GM21723 (cell line): ENCODE measurements around the gene ARL16.
"Not testable (repeated sequence)": the region's sequence is repeated elsewhere in the genome, so short reads cannot be mapped to it uniquely, and the experiment has no call there.

Experiments used
- ATAC-seq: cut with Tn5 transposase; IDR thresholded peaks from one replicate; pipeline ENCODE4 v1.9.1; 2021; ENCODE audit warnings: mild to moderate bottlenecking, moderate library complexity; ENCODE audit not compliant: unreplicated experiment

Gene ARL16

GRCh38 chr17:81696218-81696941 is 12.8 kb upstream of the ARL16 start:
- no peak for ATAC-seq

DNA sequence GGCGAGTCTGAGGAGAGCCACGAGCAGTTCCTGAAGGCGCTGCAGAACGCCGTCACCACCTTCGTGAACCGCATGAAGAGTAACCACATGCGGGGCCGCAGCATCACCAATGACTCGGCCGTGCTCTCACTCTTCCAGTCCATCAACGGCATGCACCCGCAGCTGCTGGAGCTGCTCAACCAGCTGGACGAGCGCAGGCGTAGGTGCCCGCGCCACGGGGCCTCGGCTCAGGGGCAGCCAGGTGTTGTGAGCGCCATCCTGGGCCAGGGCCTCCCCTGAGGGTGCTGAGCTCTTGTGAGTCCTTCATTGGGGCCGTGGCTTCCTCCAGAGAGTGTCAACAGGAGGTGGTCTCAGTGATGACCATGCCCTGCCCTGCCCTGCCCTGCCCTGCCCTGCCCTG is 12.2 kb upstream of the ARL16 start:
- ATAC-seq = no peak

DNA sequence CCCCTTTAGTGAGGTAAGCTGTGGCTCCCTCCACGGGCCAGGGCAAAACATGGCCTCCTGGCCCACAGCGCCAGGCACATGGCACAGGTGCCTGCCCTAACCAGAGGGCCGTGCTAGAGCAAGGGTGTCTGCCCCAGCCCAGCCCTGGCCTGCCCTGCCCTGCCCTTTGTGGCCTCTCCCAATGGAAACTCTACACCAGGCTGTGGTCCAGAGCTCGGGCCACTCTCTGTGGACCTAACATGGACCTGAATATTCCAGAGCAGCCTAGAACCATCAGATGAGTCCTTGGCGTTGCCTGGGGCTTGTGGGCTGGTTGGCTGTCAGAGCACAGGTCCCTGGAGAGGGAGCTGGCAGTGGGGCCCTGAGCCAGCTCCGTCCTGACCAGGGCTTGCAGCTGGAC is 11.6 kb upstream of the ARL16 start:
- no peak for ATAC-seq

- no peak for ATAC-seq
These were observed 11.2 kb upstream of the ARL16 start for GRCh38 chr17:81694810-81695209.

GRCh38 chr17:81693509-81694210 is 10.1 kb upstream of the ARL16 start:
- ATAC-seq = no peak

GRCh38 chr17:81691608-81692007 is 8.0 kb upstream of the ARL16 start:
- no peak for ATAC-seq

DNA sequence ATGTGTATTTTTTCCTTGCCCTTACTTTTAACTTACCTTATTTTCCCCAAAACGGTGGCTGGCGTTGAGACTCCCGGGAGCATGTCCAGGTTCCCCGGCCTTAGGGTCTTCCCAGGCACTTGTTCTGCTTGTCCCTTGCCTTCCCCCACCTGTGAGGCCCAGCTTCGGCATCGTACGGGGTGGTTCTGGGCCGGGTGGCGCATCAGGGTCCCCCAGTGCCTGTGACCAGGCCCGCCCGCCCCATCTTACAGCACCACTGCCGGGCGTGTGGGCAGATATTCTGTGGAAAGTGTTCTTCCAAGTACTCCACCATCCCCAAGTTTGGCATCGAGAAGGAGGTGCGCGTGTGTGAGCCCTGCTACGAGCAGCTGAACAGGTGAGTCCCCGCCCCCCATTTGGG is 7.6 kb upstream of the ARL16 start:
- ATAC-seq = no peak

DNA sequence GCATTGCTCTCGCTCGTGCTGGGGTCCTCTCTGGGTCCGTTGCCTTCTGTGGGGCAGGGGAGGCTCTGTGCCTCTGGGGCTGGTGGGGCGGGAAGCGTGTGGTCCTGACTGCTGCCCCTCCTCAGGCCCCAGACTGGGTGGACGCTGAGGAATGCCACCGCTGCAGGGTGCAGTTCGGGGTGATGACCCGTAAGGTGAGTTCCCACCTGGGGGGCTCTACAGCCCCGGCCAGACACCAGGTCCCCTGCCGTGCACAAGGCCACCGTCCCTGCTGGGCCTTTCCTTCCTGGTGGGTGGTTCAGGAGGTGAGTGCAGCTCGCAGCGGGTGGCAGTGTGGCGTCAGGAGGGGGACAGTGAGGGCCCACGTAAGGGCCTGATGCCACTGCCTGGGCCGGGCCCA is 7.0 kb upstream of the ARL16 start:
- ATAC-seq = no peak

GRCh38 chr17:81690066-81690465 is 6.5 kb upstream of the ARL16 start:
- ATAC-seq = no peak

GRCh38 chr17:81688616-81689015 is 5.0 kb upstream of the ARL16 start:
- no peak for ATAC-seq

DNA sequence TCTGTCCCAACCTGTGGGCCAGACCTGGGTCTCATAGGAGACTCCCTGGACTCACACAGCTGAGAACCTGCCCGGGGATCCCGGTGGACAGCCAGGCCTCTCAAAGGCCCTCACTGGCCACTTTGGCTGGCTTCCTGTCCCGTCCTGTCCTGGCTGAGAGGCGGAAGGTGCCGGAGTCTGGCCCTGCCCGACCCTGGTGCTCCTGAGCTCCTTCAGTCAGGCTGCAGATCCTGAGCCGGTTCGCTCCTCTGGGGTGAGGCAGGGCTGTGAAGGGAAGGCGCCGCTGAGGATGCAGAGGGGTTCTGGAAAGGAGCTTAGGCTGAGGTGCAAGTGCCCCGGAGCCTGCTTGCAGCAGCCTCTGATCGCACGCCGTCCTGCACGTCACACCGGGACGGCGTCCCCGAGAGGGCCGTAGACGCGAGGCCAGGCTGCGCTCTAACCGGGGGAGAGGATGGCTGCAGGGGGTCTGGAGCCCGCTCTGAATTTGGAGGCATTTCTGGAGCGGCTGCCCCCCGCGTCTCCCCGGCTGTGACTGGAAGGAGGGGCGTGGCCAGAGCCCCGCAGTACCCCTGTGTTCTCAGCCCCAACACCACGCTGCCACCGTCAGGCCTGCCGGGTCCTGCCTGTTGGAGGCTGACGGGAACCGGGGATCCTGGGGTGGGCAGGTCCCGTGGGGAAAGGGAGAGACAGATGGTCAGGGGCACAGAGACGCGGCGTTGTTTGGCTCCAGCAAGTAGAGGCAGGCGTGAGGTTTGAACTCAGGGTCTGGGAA is 4.4 kb upstream of the ARL16 start:
- ATAC-seq = no peak

DNA sequence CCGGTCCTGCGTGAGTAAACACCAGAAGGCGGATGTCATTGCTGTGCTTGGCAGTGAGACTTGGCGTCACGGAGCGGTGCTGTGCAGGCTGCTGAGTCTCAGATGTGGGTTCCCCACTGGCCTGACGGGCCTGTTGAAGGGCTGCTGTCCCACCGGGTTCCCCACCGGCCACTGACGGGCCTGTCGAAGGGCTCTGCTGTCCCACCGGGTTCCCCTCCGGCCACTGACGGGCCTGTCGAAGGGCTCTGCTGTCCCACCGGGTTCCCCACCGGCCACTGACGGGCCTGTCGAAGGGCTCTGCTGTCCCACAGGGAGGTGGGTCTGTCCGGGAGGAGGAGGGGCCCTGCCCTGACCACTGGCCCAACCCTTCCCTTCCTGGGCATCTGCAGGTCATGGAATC is 3.0 kb upstream of the ARL16 start:
- ATAC-seq = no peak

DNA sequence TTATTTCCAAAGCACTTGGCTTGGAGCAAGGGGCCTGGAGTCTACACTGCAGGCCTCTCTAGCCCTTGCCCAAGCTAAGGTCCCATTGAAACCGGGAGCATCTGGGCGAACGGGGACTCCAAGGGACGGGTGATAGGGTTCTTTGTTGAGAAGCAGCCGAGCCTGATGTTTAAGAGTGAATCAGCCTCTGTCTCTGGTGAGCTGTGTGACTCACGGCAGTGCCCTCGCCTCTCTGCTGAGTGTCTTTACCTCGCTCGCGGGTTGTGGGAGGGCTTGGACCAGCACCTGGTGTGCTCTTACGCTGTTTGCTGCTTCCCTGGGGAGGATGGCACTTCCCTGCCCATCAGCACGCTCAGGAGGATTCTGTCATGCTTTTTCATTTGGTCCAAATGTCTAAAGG is 1.5 kb upstream of the ARL16 start:
- ATAC-seq = no peak

DNA sequence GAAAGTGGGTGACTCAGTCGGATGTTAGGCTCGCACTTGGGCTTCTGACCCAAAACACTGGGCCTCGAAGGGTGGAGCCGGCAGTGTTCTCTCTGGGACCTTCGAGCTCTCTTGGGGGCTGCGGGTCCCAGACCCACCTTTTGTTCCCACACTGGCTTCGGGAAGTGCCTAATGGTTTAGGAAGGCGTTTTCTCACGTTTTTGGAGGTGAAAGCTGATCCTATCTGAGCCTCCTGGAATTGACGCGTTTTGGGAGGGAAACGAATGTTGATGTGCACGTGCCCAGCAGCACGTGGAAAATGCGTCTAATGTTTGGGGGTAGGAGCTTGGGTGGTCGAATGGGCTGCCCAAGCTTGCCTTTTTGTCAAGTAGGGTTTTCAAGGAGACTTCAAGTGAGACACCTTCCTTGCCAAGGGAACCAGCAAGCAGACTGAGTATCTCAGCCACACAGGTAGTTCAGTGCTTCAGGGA is 880 bp upstream of the ARL16 start:
- no peak for ATAC-seq

DNA sequence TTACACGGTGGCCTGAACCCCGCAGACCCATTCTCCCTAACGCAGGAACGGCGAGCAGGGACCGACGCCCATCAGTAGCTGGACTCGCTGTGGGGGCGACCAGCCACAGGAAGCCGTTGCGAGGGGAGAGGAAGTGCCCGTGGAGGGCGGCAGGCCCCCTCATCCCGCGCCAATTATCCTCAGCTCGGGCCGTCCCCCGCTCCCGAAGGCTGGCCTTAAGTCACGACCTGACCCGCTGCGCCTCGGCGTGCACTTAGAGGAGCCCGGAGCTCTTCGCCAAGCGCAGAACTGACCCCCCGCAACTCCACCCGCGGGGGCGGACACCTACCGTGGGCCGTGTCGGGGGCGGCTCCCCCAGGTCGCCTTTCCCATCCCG is 401 bp downstream of the ARL16 start:
- peak; percentile 27 for ATAC-seq

- ATAC-seq = no peak
These were observed 911 bp downstream of the ARL16 start for GRCh38 chr17:81682565-81683207.

DNA sequence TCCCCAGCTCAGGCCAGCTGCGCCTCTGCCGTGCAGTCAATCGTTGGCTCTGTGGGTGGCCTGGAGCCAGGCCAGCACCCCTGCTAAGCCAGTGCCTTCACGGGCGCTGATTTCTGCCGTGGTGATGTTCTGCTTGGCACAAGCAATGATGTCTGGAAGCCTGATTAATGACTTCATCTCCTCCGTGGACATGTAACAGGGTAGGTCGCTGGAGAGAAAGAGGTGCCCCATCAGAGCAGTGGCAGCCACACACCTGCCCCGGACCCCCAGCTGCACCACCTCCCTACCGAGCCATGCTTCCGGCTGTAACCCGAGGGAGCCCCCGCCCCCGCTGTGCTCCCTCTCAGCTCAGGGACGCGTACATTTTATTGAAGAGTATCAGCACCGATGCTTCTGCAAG is 1.9 kb downstream of the ARL16 start:
- ATAC-seq = no peak

GRCh38 chr17:81680150-81680549 is 3.4 kb downstream of the ARL16 start:
- no peak for ATAC-seq

- ATAC-seq = no peak
These were observed 6.7 kb downstream of the ARL16 start for GRCh38 chr17:81676906-81677305.

- not testable (repeated sequence) for ATAC-seq
These were observed 7.9 kb downstream of the ARL16 start for GRCh38 chr17:81675515-81676221.
